ENCODE results near the gene CDKN2C.

CDKN2C gene

GRCh38 chr1:50964863-50965262, 5.2 kb upstream of the CDKN2C start:
- no peak for DNase-seq (ENCODE audit: low read depth in 4 of 4, low spot score in 1 of 4)

- no peak for DNase-seq (ENCODE audit: low read depth in 4 of 4, low spot score in 1 of 4)
These were observed 3.1 kb upstream of the CDKN2C start for GRCh38 chr1:50966991-50967390.

- DNase-seq (ENCODE audit: low read depth in 4 of 4, low spot score in 1 of 4): no peak
These were observed 2.5 kb upstream of the CDKN2C start for GRCh38 chr1:50967416-50968157.

- peak in 3 of 4 experiments; percentile 58 to 76 (median 72) for DNase-seq (ENCODE audit: low read depth in 4 of 4, low spot score in 1 of 4)
These were observed 1.8 kb upstream of the CDKN2C start for GRCh38 chr1:50968158-50968820.

GRCh38 chr1:50968821-50969610, 1.0 kb upstream of the CDKN2C start:
- no peak for DNase-seq (ENCODE audit: low read depth in 4 of 4, low spot score in 1 of 4)

GRCh38 chr1:50970509-50970887, 453 bp downstream of the CDKN2C start:
- no peak for DNase-seq (ENCODE audit: low read depth in 4 of 4, low spot score in 1 of 4)

- DNase-seq (ENCODE audit: low read depth in 4 of 4, low spot score in 1 of 4): no peak
These were observed 1.0 kb downstream of the CDKN2C start for GRCh38 chr1:50970931-50971582.

- DNase-seq (ENCODE audit: low read depth in 4 of 4, low spot score in 1 of 4): no peak
These were observed 1.8 kb downstream of the CDKN2C start for GRCh38 chr1:50971748-50972305.

GRCh38 chr1:50972766-50973165, 2.7 kb downstream of the CDKN2C start:
- no peak for DNase-seq (ENCODE audit: low read depth in 4 of 4, low spot score in 1 of 4)

GRCh38 chr1:50973255-50973654, 3.2 kb downstream of the CDKN2C start:
- no peak for DNase-seq (ENCODE audit: low read depth in 4 of 4, low spot score in 1 of 4)

GRCh38 chr1:50973875-50974617, 4.0 kb downstream of the CDKN2C start:
- DNase-seq (ENCODE audit: low read depth in 4 of 4, low spot score in 1 of 4): no peak

GRCh38 chr1:50974618-50974935, 4.5 kb downstream of the CDKN2C start:
- no peak for DNase-seq (ENCODE audit: low read depth in 4 of 4, low spot score in 1 of 4)

GRCh38 chr1:50975436-50975835, 5.4 kb downstream of the CDKN2C start:
- no peak for DNase-seq (ENCODE audit: low read depth in 4 of 4, low spot score in 1 of 4)

- DNase-seq (ENCODE audit: low read depth in 4 of 4, low spot score in 1 of 4): no peak
These were observed 6.3 kb downstream of the CDKN2C start for GRCh38 chr1:50976111-50976889.

GRCh38 chr1:50976890-50977574, 7.0 kb downstream of the CDKN2C start:
- no peak for DNase-seq (ENCODE audit: low read depth in 4 of 4, low spot score in 1 of 4)

- no peak for DNase-seq (ENCODE audit: low read depth in 4 of 4, low spot score in 1 of 4)
These were observed 7.6 kb downstream of the CDKN2C start for GRCh38 chr1:50977575-50978143.

GRCh38 chr1:50978144-50978851, 8.3 kb downstream of the CDKN2C start:
- DNase-seq (ENCODE audit: low read depth in 4 of 4, low spot score in 1 of 4): no peak
